H1 (cell line): ENCODE results near the gene NEK9.

Experiments
- POLR2A ChIP-seq, 2 experiments: IDR thresholded peaks; 1 replicate in 1 of 2; 2 replicates in 1 of 2; pipeline ENCODE4 v1.6.1; 2011; ENCODE audit warnings: low read depth in 2 of 2, low read length in 2 of 2, mild to moderate bottlenecking in 2 of 2; ENCODE audit errors: control extremely low read depth in 1 of 2
- POLR2AphosphoS5 ChIP-seq: IDR thresholded peaks from 2 replicates; pipeline ENCODE4 v1.6.1; 2011; ENCODE audit warnings: low read depth, low read length
- SP2 ChIP-seq: IDR thresholded peaks from 2 replicates; pipeline ENCODE4 v1.6.1; 2012; ENCODE audit warnings: mild to moderate bottlenecking, low read length, inconsistent platforms
- TF ChIP-seq, protein P1 (sequence below), 3 experiments: IDR thresholded peaks; 1 replicate in 2 of 3; 2 replicates in 1 of 3; pipeline versions ENCODE4 v1.5.1 to v1.6.1; 2011; ENCODE audit warnings: low read length in 3 of 3, mild to moderate bottlenecking in 3 of 3, inconsistent platforms in 2 of 3, low read depth in 1 of 3, moderate library complexity in 1 of 3; ENCODE audit not compliant: insufficient read depth in 1 of 3; ENCODE audit errors: control extremely low read depth in 1 of 3

DNA sequence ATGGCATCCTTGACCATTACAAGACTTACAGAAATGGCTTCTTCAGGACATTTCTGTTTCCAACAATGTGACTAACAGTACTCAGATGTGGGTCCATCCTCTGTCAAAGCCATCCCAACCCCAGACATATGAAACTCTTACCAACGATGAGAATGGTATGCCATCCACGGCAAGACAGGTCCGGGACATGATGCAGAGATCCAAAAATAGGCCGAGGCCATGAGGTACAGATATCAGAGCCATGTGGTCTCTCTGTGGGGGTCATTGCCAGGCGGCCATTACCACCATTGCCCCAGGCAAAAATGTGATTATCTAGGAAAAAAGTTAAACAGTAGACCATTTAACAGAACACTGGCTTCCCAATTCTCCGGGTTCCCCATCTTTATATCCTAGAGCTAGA is 29.9 kb downstream of the NEK9 start:
- TF ChIP-seq, protein P1, sequence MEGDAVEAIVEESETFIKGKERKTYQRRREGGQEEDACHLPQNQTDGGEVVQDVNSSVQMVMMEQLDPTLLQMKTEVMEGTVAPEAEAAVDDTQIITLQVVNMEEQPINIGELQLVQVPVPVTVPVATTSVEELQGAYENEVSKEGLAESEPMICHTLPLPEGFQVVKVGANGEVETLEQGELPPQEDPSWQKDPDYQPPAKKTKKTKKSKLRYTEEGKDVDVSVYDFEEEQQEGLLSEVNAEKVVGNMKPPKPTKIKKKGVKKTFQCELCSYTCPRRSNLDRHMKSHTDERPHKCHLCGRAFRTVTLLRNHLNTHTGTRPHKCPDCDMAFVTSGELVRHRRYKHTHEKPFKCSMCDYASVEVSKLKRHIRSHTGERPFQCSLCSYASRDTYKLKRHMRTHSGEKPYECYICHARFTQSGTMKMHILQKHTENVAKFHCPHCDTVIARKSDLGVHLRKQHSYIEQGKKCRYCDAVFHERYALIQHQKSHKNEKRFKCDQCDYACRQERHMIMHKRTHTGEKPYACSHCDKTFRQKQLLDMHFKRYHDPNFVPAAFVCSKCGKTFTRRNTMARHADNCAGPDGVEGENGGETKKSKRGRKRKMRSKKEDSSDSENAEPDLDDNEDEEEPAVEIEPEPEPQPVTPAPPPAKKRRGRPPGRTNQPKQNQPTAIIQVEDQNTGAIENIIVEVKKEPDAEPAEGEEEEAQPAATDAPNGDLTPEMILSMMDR (IDR thresholded peaks at IDR 0.05; ENCODE audit: control extremely low read depth in 1 of 3, insufficient read depth in 1 of 3, low read depth in 1 of 3, low read length in 3 of 3) = no peak
- TF ChIP-seq POLR2A (IDR thresholded peaks at IDR 0.05; ENCODE audit: control extremely low read depth in 1 of 2, low read depth in 2 of 2, low read length in 2 of 2) (no peak), POLR2AphosphoS5 (no peak), SP2 (no peak)
